Fibroblast of lung (primary cell): ENCODE results near the gene GRIN1. TPM values are rescaled to one million over a fixed set of nuclear protein-coding genes. Genes with fewer than 3 reads are reported as not detected.

ENCODE experiments used
- DNase-seq, 2 donors: peaks; one replicate each; pipeline versions ENCODE4 v3.0.0 to v3.0.0-alpha.2; 2010; ENCODE audit warnings: low read depth in 2 of 2
- H2AFZ ChIP-seq: 2 replicates; pipeline ENCODE4 v1.5.1; 2012; ENCODE audit warnings: low read length, control low read depth, inconsistent platforms
- H3K27ac ChIP-seq: 2 replicates; pipeline ENCODE4 v1.5.1; 2011; ENCODE audit warnings: low read length, control low read depth; ENCODE audit not compliant: insufficient read depth
- H3K27me3 ChIP-seq: 2 replicates; pipeline ENCODE4 v1.5.1; 2011; ENCODE audit warnings: mild to moderate bottlenecking, low read length; ENCODE audit not compliant: control insufficient read depth, insufficient read depth
- H3K36me3 ChIP-seq: 2 replicates; pipeline ENCODE4 v1.5.1; 2011; ENCODE audit warnings: low read length; ENCODE audit not compliant: control insufficient read depth, insufficient read depth
- H3K4me1 ChIP-seq: 2 replicates; pipeline ENCODE4 v1.5.1; 2011; ENCODE audit warnings: low read length; ENCODE audit not compliant: control insufficient read depth, insufficient read depth; ENCODE audit errors: extremely low read depth
- H3K4me2 ChIP-seq: 2 replicates; pipeline ENCODE4 v1.5.1; 2011; ENCODE audit warnings: low read length, control low read depth; ENCODE audit not compliant: insufficient read depth; ENCODE audit errors: extremely low read depth
- H3K4me3 ChIP-seq, 4 experiments: fragments of 200-600 bp in 1 of 4; sonication (generic) in 1 of 4; replicated peaks in 1 of 4; 2 replicates each; pipeline ENCODE4 v1.5.1; 2011 to 2016; ENCODE audit warnings: low read length in 4 of 4, low read depth in 3 of 4, mild to moderate bottlenecking in 3 of 4, control low read depth in 2 of 4, inconsistent platforms in 1 of 4, mixed read lengths in 1 of 4; ENCODE audit not compliant: insufficient read depth in 1 of 4; ENCODE audit errors: control extremely low read depth in 1 of 4
- H3K79me2 ChIP-seq: 2 replicates; pipeline ENCODE4 v1.5.1; 2012; ENCODE audit warnings: mild to moderate bottlenecking, low read length, inconsistent platforms; ENCODE audit not compliant: control insufficient read depth, insufficient read depth
- H3K9ac ChIP-seq: 2 replicates; pipeline ENCODE4 v1.5.1; 2011; ENCODE audit warnings: mild to moderate bottlenecking, low read length, control low read depth; ENCODE audit not compliant: insufficient read depth
- H3K9me3 ChIP-seq: 2 replicates; pipeline ENCODE4 v1.5.1; 2012; ENCODE audit warnings: low read depth, low read length; ENCODE audit not compliant: control insufficient read depth, insufficient read depth
- H4K20me1 ChIP-seq: 2 replicates; pipeline ENCODE4 v1.5.1; 2011; ENCODE audit warnings: low read length; ENCODE audit not compliant: control insufficient read depth, insufficient read depth; ENCODE audit errors: extremely low read depth
- EZH2 ChIP-seq: IDR thresholded peaks from 2 replicates; pipeline ENCODE4 v1.5.1; 2012; ENCODE audit warnings: low read length, control low read depth, mild to moderate bottlenecking; ENCODE audit errors: missing control alignments
- polyA plus RNA-seq, 2 donors: library from polyadenylated mRNA; depleted of rRNA in 1 of 2; stranded (reverse) in 1 of 2; unstranded in 1 of 2; fragments of >200 nt; gene quantifications; 2 replicates each; pipeline ENCODE4 v1.2.1, GENCODE V29; 2011 to 2012; ENCODE audit warnings: missing spikeins in 1 of 2
- total RNA-seq: library from RNA; depleted of rRNA; stranded (reverse); fragments of >200 nt; gene quantifications from 2 replicates; pipeline ENCODE4 v1.2.1, GENCODE V29; 2014
- TF ChIP-seq, protein P1 (sequence below), 2 donors: IDR thresholded peaks in 1 of 2; conservative IDR thresholded peaks in 1 of 2; 1 replicate in 1 of 2; 2 replicates in 1 of 2; pipeline ENCODE4 v1.5.1; 2011 to 2012; ENCODE audit warnings: low read length in 2 of 2, control low read depth in 1 of 2, inconsistent platforms in 1 of 2, low read depth in 1 of 2, mild to moderate bottlenecking in 1 of 2

Gene GRIN1
- total and polyA plus RNA-seq, 2 donors (not counting 1 experiment from before 2014, with no cell fraction given), result under 0.01 to 0.08 TPM

DNA sequence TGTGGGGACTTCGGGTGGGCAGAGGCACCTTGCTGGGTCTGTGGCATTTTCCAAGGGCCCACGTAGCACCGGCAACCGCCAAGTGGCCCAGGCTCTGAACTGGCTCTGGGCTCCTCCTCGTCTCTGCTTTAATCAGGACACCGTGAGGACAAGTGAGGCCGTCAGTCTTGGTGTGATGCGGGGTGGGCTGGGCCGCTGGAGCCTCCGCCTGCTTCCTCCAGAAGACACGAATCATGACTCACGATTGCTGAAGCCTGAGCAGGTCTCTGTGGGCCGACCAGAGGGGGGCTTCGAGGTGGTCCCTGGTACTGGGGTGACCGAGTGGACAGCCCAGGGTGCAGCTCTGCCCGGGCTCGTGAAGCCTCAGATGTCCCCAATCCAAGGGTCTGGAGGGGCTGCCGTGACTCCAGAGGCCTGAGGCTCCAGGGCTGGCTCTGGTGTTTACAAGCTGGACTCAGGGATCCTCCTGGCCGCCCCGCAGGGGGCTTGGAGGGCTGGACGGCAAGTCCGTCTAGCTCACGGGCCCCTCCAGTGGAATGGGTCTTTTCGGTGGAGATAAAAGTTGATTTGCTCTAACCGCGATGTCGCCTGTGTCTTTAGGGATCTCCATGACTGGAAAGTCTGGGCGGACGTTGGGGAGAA is 30.2 kb upstream of the GRIN1 start:
- peaks cover 42% of the 10 kb centered on the region for H3K36me3 ChIP-seq
- H4K20me1 ChIP-seq, result no peaks in the 10 kb centered on the region
- H3K27ac ChIP-seq, result no peak overlapping the region
- no peak overlapping the region for H2AFZ ChIP-seq
- no peak for DNase-seq
- no peak for TF ChIP-seq EZH2
- TF ChIP-seq, protein P1, sequence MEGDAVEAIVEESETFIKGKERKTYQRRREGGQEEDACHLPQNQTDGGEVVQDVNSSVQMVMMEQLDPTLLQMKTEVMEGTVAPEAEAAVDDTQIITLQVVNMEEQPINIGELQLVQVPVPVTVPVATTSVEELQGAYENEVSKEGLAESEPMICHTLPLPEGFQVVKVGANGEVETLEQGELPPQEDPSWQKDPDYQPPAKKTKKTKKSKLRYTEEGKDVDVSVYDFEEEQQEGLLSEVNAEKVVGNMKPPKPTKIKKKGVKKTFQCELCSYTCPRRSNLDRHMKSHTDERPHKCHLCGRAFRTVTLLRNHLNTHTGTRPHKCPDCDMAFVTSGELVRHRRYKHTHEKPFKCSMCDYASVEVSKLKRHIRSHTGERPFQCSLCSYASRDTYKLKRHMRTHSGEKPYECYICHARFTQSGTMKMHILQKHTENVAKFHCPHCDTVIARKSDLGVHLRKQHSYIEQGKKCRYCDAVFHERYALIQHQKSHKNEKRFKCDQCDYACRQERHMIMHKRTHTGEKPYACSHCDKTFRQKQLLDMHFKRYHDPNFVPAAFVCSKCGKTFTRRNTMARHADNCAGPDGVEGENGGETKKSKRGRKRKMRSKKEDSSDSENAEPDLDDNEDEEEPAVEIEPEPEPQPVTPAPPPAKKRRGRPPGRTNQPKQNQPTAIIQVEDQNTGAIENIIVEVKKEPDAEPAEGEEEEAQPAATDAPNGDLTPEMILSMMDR (conservative IDR thresholded peaks at IDR 0.05 in 1 of 2, IDR thresholded peaks at IDR 0.05 in 1 of 2; ENCODE audit: low read depth in 1 of 2, low read length in 2 of 2), result no peak
- no peak overlapping the region for H3K4me2 ChIP-seq
- H3K4me3 ChIP-seq, result no peak overlapping the region
- H3K27me3 ChIP-seq, result no peaks in the 10 kb centered on the region
- H3K9me3 ChIP-seq, result no peaks in the 10 kb centered on the region
- H3K4me1 ChIP-seq, result no peaks in the 10 kb centered on the region
- H3K79me2 ChIP-seq, result no peaks in the 10 kb centered on the region
- no peak overlapping the region for H3K9ac ChIP-seq

DNA sequence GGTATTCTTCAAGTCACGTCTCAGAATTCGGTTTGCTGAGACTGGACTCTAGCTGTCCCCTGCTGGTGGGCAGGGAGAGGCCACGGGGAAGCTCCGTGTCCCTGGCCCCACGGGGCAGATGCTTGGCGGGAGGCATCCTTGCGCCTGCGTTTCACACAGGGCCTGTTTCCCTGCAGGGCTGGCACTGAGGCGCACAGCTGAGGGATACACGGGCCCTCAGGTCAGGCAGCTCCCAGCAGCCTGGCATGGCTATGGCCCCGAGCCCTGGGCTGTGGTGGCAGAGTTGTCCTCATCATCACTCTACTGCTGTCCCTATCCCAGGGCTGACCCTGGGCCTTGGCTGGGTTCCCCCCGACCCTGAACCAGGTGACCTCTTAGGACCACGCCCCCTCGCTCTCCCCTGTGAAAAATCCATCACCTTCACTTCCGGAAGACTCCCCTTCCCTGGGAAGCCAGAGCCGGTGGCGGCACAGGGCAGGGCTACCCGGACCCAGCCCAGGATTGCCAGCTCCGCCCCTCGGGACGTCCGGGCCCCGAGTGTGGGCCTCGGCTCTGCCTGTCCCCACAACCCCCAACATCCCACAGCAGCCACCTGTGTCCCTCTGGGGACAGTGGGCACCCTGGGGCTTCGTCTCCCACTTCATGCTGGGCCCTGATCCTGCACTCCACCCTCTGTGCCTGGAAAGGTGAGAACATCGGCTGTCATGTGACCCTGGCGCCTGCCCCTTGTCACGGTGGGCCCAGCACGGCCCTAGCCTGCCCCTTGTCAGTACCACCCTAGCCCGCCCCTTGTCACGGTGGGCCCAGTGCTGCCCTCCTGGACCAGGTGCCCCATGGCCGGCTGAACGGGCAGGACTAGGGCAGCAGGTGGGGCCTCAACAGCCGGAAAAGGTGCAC is 29.5 kb upstream of the GRIN1 start:
- no peak for DNase-seq
- Histone ChIP-seq H3K9me3 (no peaks in the 10 kb centered on the region), H3K4me1 (no peaks in the 10 kb centered on the region), H3K36me3 (peaks cover 40% of the 10 kb centered on the region), H3K4me2 (no peak overlapping the region), H3K27ac (no peak overlapping the region), H3K27me3 (no peaks in the 10 kb centered on the region), H2AFZ (no peak overlapping the region), H3K4me3 (no peak overlapping the region), H4K20me1 (no peaks in the 10 kb centered on the region), H3K79me2 (no peaks in the 10 kb centered on the region), H3K9ac (no peak overlapping the region)
- TF ChIP-seq, protein P1 (conservative IDR thresholded peaks at IDR 0.05 in 1 of 2, IDR thresholded peaks at IDR 0.05 in 1 of 2; ENCODE audit: low read depth in 1 of 2, low read length in 2 of 2), result no peak
- no peak for TF ChIP-seq EZH2

DNA sequence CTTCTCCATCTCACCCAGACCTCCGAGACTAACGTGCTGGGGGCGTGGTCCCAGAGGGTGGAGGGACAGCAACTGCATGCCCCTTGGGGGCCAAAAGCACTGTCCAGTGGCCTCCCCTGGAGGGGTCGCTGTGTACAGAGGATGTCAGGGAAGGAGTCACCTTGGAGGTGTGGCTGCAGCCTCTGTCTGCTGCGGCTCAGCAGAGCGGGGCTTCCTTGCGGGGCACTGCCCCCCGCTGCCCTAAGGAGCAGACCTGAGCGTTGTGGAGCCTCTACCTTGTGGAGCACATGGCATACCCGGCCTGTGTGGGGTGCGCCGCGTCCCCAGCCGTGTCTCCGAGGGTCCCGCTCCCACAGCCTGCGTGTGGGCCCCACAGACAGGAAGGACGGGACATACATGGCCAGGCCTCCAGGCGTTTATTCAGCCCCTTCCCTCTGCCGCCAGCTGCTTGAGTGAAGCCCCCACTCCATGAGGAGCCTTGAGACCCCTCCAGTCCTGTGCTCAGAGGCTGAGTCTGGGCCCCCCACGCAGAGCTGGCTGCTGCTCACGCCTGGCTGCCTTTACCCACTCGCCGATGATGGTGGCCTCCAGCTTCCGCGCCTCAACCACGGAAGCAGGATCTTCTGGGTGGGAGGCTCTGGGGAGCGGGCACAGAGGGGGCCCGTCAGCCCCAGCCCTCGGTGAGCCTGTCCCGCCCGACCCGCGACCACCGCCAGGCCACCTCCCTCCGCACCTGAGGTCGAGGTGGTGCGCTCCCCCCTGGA is 28.6 kb upstream of the GRIN1 start:
- Histone ChIP-seq H3K79me2 (no peaks in the 10 kb centered on the region), H3K27me3 (no peaks in the 10 kb centered on the region), H3K36me3 (peaks cover 39% of the 10 kb centered on the region), H2AFZ (no peak overlapping the region), H3K9ac (no peak overlapping the region), H4K20me1 (no peaks in the 10 kb centered on the region), H3K4me3 (no peak overlapping the region), H3K4me2 (no peak overlapping the region), H3K9me3 (no peaks in the 10 kb centered on the region), H3K27ac (no peak overlapping the region), H3K4me1 (no peaks in the 10 kb centered on the region)
- no peak for DNase-seq
- TF ChIP-seq, protein P1 (conservative IDR thresholded peaks at IDR 0.05 in 1 of 2, IDR thresholded peaks at IDR 0.05 in 1 of 2; ENCODE audit: low read depth in 1 of 2, low read length in 2 of 2), result no peak
- TF ChIP-seq EZH2, result no peak
